OCI-LY3 (cell line): ENCODE measurements around the gene AP3B2.

Experiments used
- CTCF ChIP-seq: fragments of 200-600, 300-600 bp; sonication (generic); IDR thresholded peaks from 2 replicates; pipeline ENCODE4 v1.5.1; 2014; ENCODE audit warnings: antibody characterized with exemption, low read length, low read depth
- EZH2phosphoT487 ChIP-seq: fragments of 200-600 bp; shearing (Covaris generic); IDR thresholded peaks from 2 replicates; pipeline ENCODE4 v1.6.1; 2018; ENCODE audit warnings: antibody characterized with exemption, mixed run types, low read depth

GRCh38 chr15:82664021-82664420, 45.7 kb downstream of the AP3B2 start:
- no peak for TF ChIP-seq CTCF
- no peak for TF ChIP-seq EZH2phosphoT487
